Mononuclear cell (primary cell): ENCODE data around the gene TP53I3. TPM values are rescaled to one million over a fixed set of nuclear protein-coding genes. Genes with fewer than 3 reads are reported as not detected.
"Not testable (repeated sequence)": the region's sequence is repeated elsewhere in the genome, so short reads cannot be mapped to it uniquely, and the experiment has no call there.

Source experiments
- H3K27me3 ChIP-seq: 2 replicates; pipeline ENCODE4 v1.6.0; 2011; ENCODE audit warnings: low read length, control low read depth; ENCODE audit not compliant: insufficient read depth
- H3K4me1 ChIP-seq: 2 replicates; pipeline ENCODE4 v1.5.1; 2011; ENCODE audit warnings: mild to moderate bottlenecking, low read length, control low read depth; ENCODE audit not compliant: insufficient read depth
- H3K4me3 ChIP-seq: 2 replicates; pipeline ENCODE4 v1.5.1; 2011; ENCODE audit warnings: mild to moderate bottlenecking, low read length, moderate library complexity
- H3K9me3 ChIP-seq: 2 replicates; pipeline ENCODE4 v1.5.1; 2011; ENCODE audit warnings: low read depth, mild to moderate bottlenecking, control low read depth, low read length
- total RNA-seq: library from RNA; depleted of rRNA; stranded (reverse); fragments of >200 nt; gene quantifications from one replicate; pipeline ENCODE4 v1.2.3, GENCODE V29; 2012

Gene TP53I3
- total RNA-seq, 1 donor, result 5.6 TPM

DNA sequence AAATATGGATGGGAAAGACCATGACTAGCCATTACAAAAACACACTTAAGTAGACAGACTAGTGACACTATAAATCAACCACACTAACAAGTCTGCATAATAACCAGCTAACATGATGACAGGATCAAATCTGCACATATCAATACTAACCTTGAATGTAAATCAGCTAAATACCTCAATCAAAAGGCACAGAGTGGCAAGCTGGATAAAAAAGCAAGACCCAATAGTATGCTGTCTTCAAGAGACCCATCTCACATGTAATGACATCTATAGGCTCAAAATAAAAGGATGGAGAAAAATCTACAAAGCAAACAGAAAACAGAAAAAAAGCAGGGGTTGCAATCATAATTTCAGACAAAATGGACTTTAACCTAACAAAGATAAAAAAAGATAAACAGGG, 22.2 kb upstream of the TP53I3 start:
- H3K4me1 ChIP-seq, result no peaks in the 10 kb centered on the region
- H3K27me3 ChIP-seq, result no peaks in the 10 kb centered on the region
- peaks cover 3% of the 10 kb centered on the region for H3K9me3 ChIP-seq
- no peak overlapping the region for H3K4me3 ChIP-seq

DNA sequence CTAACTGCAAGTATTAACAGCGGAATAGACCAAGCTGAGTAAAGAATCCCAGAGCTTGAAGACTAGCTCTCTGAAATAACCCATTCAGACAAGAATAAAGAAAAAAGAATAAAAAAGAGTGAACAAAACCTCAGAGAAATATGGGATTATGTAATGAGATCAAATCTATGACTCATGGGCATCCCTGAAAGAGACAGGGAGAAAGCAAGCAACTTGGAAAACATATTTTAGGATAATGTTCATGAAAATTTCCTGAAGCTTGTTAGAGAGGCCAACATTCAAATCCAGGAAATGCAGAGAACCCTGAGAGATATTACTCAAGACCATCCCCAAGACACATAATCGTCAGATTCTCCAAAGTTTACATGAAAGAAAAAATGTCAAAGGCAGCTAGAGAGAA, 21.2 kb upstream of the TP53I3 start:
- no peaks in the 10 kb centered on the region for H3K4me1 ChIP-seq
- peaks cover 3% of the 10 kb centered on the region for H3K9me3 ChIP-seq
- no peaks in the 10 kb centered on the region for H3K27me3 ChIP-seq
- no peak overlapping the region for H3K4me3 ChIP-seq

DNA sequence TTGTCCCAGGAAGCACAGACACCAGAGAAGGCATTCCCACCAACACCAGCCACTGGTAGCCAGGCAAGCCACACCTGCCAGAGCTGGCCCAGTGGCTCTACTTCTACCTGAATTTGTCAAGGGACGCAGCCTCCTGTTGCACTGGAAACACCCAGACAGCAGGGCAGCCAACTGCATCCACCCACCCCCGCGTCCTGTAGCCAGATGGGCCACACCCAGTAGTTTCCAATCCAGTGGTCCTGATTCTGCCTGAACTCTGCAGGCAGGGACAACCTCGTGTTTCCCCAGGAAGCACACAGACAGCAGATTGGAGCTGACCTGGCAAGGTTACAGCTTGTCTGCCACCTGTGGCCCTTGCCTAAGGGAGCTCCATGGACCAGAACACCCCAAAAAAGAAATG, 20.3 kb upstream of the TP53I3 start:
- no peak overlapping the region for H3K4me3 ChIP-seq
- peaks cover 3% of the 10 kb centered on the region for H3K9me3 ChIP-seq
- H3K27me3 ChIP-seq, result no peaks in the 10 kb centered on the region
- H3K4me1 ChIP-seq, result no peaks in the 10 kb centered on the region

DNA sequence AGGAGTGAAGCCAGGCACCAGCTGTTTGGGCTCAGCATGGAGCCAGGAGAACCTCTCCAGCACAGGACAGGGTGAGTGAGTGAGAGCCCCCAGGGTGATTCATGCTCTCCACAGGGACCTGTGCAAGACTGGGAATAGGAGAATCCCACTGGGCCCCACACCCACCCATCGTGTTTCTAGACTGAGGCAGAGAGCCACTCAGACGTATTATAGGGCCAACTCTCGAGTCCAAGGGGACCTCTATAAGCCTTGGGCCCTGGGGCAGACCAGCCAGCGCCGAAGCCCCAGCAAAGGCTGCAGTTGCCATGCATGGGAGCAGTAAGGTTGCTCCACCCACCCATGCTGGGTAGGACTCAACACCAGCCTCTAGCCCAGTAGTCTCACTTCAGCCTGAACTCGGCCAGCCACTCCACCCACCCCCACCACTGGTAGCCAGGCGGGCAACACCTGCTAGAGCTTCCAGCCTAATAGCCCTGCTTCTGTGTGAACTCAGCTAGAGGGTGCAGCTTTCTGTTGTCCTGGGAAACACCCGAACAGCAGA, 19.5 kb upstream of the TP53I3 start:
- Histone ChIP-seq H3K9me3 (peaks cover 3% of the 10 kb centered on the region), H3K4me1 (no peaks in the 10 kb centered on the region), H3K27me3 (no peaks in the 10 kb centered on the region), H3K4me3 (no peak overlapping the region)

DNA sequence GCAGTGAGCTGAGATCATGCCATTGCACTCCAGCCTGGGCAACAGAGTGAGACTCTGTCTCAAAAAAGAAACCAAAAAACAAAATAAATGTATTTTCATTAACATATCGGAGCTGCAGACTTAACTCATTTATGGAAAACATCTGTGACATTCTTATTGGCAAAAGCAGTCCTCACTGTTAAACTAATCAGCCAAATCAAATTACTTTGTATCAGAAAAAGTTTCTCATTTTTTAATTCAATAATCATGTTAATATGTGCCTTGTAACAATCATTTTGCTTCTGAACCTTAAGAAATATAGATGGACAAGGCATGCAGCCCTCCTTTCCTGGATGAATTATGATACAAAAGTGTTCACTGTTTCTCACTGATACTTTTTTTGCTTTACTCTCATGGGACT, 18.0 kb upstream of the TP53I3 start:
- no peaks in the 10 kb centered on the region for H3K27me3 ChIP-seq
- no peak overlapping the region for H3K4me3 ChIP-seq
- H3K9me3 ChIP-seq, result peaks cover 3% of the 10 kb centered on the region
- no peaks in the 10 kb centered on the region for H3K4me1 ChIP-seq

DNA sequence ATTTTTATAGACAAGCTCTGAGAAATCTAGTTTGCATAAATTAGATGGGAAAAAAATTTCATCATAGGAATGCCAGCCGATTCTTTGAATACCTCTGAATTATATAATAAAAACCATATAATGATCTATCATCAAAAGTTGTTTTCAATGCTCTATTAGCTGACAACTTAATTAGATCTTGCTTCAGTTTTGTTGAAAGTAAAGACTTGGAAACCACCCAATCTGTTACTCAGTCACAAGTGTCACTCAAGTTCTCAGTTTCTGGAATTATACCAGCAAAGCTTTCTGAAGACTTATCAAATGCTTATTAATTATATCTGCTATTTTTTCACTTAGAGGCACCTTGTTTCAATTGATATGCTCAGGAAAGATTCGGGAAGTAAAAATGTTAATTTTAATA, 17.4 kb upstream of the TP53I3 start:
- Histone ChIP-seq H3K4me3 (no peak overlapping the region), H3K27me3 (no peaks in the 10 kb centered on the region), H3K4me1 (no peaks in the 10 kb centered on the region)

DNA sequence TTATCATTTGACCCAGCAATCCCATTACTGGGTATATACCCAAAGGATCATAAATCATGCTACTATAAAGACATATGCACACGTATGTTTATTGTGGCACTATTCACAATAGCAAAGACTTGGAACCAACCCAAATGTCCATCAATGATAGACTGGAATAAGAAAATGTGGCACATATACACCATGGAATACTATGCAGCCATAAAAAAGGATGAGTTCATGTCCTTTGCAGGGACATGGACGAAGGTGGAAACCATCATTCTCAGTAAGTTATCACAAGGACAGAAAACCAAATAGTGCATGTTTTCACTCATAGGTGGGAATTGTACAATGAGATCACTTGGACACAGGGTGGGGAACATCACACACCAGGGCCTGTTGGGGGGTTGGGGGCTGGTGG, 16.1 kb upstream of the TP53I3 start:
- H3K9me3 ChIP-seq, H3K27me3 ChIP-seq, H3K4me1 ChIP-seq, H3K4me3 ChIP-seq: not testable (repeated sequence)

More for the DNA sequence above, 17.4 kb upstream of the TP53I3 start:
- peaks cover 3% of the 10 kb centered on the region for H3K9me3 ChIP-seq

DNA sequence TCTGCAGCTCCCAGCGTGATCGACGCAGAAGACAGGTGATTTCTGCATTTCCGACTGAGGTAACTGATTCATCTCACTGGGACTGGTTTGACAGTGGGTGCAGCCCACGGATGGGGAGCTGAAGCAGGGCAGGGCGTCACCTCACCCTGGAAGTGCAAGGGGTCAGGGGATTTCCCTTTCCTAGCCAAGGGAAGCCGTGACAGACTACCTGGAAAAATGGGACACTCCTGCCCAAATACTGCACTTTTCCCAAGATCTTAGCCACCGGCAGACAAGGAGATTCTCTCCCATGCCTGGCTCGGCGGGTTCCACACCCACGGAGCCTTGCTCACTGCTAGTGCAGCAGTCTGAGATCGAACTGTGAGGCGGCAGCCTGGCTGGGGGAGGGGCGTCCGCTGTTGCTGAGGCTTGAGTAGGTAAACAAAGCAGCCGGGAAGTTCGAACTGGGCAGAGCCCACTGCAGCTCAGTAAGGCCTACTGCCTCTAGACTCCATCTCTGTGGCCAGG, 10.6 kb upstream of the TP53I3 start:
- H3K4me3 ChIP-seq, H3K27me3 ChIP-seq, H3K9me3 ChIP-seq, H3K4me1 ChIP-seq: not testable (repeated sequence)

DNA sequence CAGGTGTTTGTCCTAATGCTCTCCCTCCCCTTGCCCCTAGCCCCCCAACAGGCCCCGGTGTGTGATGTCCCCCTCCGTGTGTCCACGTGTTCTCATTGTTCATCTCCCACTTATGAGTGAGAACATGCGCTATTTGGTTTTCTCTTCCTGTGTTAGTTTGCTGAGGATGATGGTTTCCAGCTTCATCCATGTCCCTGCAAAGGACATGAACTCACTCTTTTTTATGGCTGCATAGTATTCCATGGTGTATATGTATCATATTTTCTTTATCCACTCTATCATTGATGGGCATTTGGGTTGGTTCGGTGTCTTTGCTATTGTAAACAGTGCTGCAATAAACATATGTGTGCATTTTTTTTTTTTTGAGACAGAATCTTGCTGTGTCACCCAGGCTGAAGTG, 8.6 kb upstream of the TP53I3 start:
- not testable (repeated sequence) for H3K4me3 ChIP-seq, H3K9me3 ChIP-seq, H3K4me1 ChIP-seq, H3K27me3 ChIP-seq

DNA sequence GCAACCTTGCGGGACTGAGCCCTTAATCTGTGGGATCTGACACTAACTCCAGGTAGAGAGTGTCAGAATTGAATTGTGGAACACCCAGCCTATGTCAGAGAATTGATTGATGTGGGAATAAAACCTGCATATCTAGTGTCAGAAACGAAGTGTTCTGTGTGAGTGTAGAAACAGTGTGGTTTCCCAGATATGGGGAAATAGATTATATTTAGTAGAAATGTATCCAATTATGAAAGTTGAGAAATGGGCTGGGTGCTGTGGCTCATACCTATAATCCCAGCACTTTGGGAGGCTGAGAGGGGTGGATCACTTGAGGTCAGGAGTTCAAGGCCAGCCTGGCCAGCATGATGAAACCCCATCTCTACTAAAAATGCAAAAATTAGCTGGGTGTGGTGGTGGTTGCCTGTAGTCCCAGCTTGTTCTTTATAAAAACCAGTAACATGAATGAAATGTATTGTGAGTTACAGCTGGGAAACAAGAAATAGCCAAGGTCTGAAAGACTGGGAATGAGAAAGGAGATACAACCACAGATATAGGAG, 4.3 kb upstream of the TP53I3 start:
- H3K9me3 ChIP-seq, result no peaks in the 10 kb centered on the region
- no peaks in the 10 kb centered on the region for H3K27me3 ChIP-seq
- H3K4me3 ChIP-seq, result no peak overlapping the region
- peaks cover 19% of the 10 kb centered on the region for H3K4me1 ChIP-seq

DNA sequence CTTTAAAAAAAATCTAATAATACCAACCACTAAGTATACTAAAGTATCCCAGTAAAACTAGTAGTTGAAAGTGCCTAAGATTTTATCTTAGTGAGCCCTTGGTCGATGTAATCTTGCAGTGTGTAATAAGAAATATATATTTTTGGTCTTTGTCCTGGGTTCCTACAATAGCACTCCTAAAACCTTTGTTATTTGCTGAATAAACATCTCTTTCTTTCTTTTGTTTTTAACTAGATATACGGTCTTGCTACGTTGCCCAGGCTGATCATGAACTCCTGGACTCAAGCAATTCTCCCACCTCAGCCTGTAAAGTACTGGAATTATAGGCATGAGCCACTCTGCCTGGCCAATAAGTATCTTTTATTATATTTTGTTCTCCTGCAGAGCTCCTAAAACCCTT, 2.4 kb upstream of the TP53I3 start:
- Histone ChIP-seq H3K27me3 (no peaks in the 10 kb centered on the region), H3K4me3 (no peak overlapping the region), H3K4me1 (peaks cover 38% of the 10 kb centered on the region), H3K9me3 (no peaks in the 10 kb centered on the region)

DNA sequence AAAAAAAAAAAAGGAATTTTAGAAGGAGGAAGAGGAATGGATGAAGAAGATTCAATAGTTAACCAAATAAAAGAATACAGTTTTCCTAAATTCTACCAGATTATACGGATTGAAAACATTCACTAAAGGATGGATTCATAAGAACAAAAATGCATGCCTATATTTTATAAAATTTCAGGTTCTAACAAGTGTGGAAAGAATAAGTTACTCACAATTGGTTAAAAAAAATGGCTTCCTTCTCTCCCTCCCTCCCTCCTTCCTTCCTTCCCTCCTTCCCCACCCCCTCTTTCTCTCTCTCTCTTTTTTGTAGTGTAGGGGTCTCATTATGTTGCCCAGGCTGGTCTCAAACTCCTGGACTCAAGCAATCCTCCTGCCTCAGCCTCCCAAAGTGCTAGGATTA, 1.6 kb upstream of the TP53I3 start:
- Histone ChIP-seq H3K4me3 (no peak overlapping the region), H3K27me3 (no peaks in the 10 kb centered on the region), H3K4me1 (peaks cover 46% of the 10 kb centered on the region), H3K9me3 (no peaks in the 10 kb centered on the region)

DNA sequence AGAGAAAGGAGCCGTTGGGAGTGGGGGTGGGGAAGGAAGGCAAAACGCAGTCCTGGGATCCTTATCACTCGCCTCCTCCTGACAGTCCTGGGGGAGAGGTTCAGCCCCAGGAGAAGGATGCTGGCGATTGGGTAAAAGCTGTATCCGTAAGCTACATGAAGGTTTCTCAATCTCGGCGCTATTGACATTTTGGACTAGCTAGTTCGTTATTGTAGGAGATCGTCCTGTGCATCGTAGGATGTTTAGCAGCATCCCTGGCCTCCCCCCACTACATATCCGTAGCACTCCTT, 511 bp upstream of the TP53I3 start:
- Histone ChIP-seq H3K27me3 (no peaks in the 10 kb centered on the region), H3K4me1 (peaks cover 55% of the 10 kb centered on the region), H3K9me3 (no peaks in the 10 kb centered on the region), H3K4me3 (peak overlapping the region; percentile 53)

DNA sequence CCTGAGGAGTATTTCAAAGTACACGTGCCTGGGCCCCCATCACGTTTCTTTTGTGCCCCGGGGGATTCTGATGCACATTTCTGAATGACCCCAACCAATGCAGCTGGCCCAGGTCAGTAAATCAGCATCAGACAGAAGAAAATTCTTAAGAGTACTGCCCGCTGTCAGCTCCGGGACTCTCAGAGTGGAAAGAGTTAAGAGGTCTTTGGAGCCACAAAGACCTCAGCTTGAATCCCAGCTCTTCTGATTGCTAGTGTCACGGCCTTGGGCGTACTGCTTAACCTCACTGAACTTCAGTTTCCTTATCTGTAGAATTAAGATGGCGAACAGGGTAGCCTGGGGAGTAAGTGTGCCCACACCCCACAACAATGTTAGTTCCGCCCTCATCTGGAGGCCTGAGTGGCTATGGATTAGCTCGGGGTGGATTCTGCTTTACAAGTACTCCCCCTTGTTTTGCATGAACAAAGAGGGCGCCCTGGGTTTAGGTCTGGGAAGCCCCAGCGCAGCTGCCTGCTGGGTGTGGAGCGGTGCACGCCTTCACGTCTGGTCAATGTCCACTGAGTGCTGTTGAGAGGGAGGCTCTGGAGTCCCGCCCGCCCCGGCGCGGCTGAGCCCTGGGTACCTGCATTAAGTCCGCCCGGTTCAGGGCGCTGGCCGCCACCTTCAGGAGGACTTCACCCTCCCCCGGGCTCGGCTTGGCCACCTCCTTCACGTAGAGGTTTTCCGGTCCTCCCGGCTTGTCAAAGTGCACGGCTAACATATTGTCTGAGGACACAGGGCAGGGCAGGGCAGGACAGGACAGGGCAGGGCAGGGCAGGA, 858 bp downstream of the TP53I3 start:
- H3K27me3 ChIP-seq, result no peaks in the 10 kb centered on the region
- peaks cover 52% of the 10 kb centered on the region for H3K4me1 ChIP-seq
- H3K4me3 ChIP-seq, result peak overlapping the region; percentile 53
- no peaks in the 10 kb centered on the region for H3K9me3 ChIP-seq

DNA sequence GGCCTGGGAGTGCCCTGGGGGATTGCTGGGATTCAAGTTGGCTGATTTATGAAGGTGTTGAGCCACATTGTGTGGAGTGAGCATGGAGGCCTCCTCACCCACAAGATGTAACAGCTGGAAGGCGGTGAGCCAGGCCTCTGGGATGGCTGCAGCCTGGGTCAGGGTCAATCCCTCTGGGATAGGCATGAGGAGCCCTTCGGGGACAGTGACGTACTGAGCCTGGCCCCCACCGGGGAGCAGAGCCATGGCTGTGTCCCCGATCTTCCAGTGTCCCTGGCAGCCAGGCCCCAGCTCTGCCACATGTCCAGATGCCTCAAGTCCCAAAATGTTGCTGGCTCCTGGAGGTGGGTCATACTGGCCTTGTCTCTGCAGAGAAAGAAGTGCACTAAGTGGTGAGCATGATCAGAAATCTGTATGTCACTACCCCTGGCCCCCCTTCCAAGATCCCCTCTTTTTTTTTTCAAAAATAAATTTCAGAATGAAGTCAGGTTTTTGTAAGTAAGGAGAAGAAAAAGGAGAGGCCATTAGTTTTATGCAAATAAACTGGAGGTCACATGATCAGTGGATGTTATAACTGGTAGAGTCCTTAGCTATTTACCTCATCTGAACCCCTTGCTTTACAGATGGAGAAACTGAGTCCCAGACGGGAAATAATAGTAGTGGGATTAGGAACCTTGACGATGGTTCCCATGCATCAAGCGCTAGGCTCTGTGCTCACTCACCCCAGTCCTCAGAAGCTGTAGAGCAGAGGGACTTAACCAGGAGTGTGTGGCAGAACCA, 1.7 kb downstream of the TP53I3 start:
- Histone ChIP-seq H3K4me1 (peaks cover 57% of the 10 kb centered on the region), H3K9me3 (no peaks in the 10 kb centered on the region), H3K27me3 (no peaks in the 10 kb centered on the region), H3K4me3 (peak overlapping the region; percentile 53)
